Keratinocyte (primary cell): ENCODE results near the gene KLHL3. TPM values are rescaled to one million over a fixed set of nuclear protein-coding genes. Genes with fewer than 3 reads are reported as not detected.

Source experiments
- DNase-seq: peaks from one replicate; pipeline ENCODE4 v3.0.0-alpha.2; 2011; ENCODE audit warnings: low read depth, missing footprints, low spot score
- FAIRE-seq: peaks from 2 replicates; lab custom pipeline; 2011; peaks lifted over from hg19 to GRCh38; lab: Jason Lieb, UNC
- H2AFZ ChIP-seq: 2 replicates; pipeline ENCODE4 v1.6.0; 2012; ENCODE audit warnings: low read length, control low read depth, inconsistent platforms; ENCODE audit not compliant: control insufficient read depth
- H3K27ac ChIP-seq: 2 replicates; pipeline ENCODE4 v1.5.1; 2011; ENCODE audit warnings: low read length; ENCODE audit not compliant: control insufficient read depth, insufficient read depth
- H3K27me3 ChIP-seq: 3 replicates; pipeline ENCODE4 v1.6.0; 2011; ENCODE audit warnings: low read length; ENCODE audit not compliant: control insufficient read depth, insufficient read depth; ENCODE audit errors: extremely low read depth
- H3K36me3 ChIP-seq, 2 experiments: 2 replicates in 1 of 2; 3 replicates in 1 of 2; pipeline ENCODE4 v1.5.1; 2011; ENCODE audit warnings: low read length in 2 of 2, mild to moderate bottlenecking in 1 of 2; ENCODE audit not compliant: control insufficient read depth in 2 of 2, insufficient read depth in 2 of 2; ENCODE audit errors: extremely low read depth in 1 of 2
- H3K4me1 ChIP-seq: 3 replicates; pipeline ENCODE4 v1.5.1; 2011; ENCODE audit warnings: low read length; ENCODE audit not compliant: control insufficient read depth, insufficient read depth; ENCODE audit errors: extremely low read depth
- H3K4me2 ChIP-seq: 3 replicates; pipeline ENCODE4 v1.6.0; 2011; ENCODE audit warnings: low read depth, low read length; ENCODE audit not compliant: control insufficient read depth, insufficient read depth; ENCODE audit errors: extremely low read depth
- H3K4me3 ChIP-seq, 3 experiments: fragments of 200-600 bp in 1 of 3; sonication (generic) in 1 of 3; 2 replicates in 2 of 3; 3 replicates in 1 of 3; pipeline ENCODE4 v1.5.1; 2011 to 2016; ENCODE audit warnings: low read length in 3 of 3, mild to moderate bottlenecking in 3 of 3, control low read depth in 2 of 3, inconsistent platforms in 1 of 3, low read depth in 1 of 3, mixed read lengths in 1 of 3, mixed run types in 1 of 3, moderate library complexity in 1 of 3; ENCODE audit not compliant: control insufficient read depth in 2 of 3, insufficient read depth in 2 of 3; ENCODE audit errors: extremely low read depth in 1 of 3
- H3K79me2 ChIP-seq: 2 replicates; pipeline ENCODE4 v1.6.0; 2012; ENCODE audit warnings: low read length; ENCODE audit not compliant: control insufficient read depth, insufficient read depth
- H3K9ac ChIP-seq: 3 replicates; pipeline ENCODE4 v1.6.0; 2011; ENCODE audit warnings: low read length; ENCODE audit not compliant: control insufficient read depth, insufficient read depth; ENCODE audit errors: extremely low read depth
- H3K9me1 ChIP-seq: 3 replicates; pipeline ENCODE4 v1.6.0; 2011; ENCODE audit warnings: low read length; ENCODE audit not compliant: control insufficient read depth, insufficient read depth; ENCODE audit errors: extremely low read depth
- H3K9me3 ChIP-seq: 2 replicates; pipeline ENCODE4 v1.5.1; 2012; ENCODE audit warnings: low read depth, low read length; ENCODE audit not compliant: control insufficient read depth
- H4K20me1 ChIP-seq: 3 replicates; pipeline ENCODE4 v1.6.0; 2011; ENCODE audit warnings: low read length; ENCODE audit not compliant: control insufficient read depth, insufficient read depth; ENCODE audit errors: extremely low read depth
- EZH2 ChIP-seq: IDR thresholded peaks from one replicate; pipeline ENCODE4 v1.6.1; 2012; ENCODE audit warnings: inconsistent platforms, mild to moderate bottlenecking, low read length, moderate library complexity
- dilution Hi-C: fragments of 300-500 bp; cut with MboI; formaldehyde crosslinking; loops from one replicate; pipeline ENCODE4 v1.7.0; 2020; ENCODE audit warnings: low sequenced_read_pairs; ENCODE audit not compliant: extremely low pct_ligation_motif_present
- polyA plus RNA-seq, 5 experiments: library from polyadenylated mRNA; depleted of rRNA in 3 of 5; stranded (reverse) in 3 of 5; stranded (forward) in 1 of 5; unstranded in 1 of 5; fragments of >200 nt; gene quantifications; 1 replicate in 1 of 5; 2 replicates in 3 of 5; 3 replicates in 1 of 5; pipeline versions ENCODE4 v1.2.1 to v1.2.3, GENCODE V29; 2011 to 2012; ENCODE audit warnings: missing spikeins in 2 of 5, low read depth in 1 of 5, low replicate concordance in 1 of 5
- TF ChIP-seq, protein P1 (sequence below), 3 experiments: IDR thresholded peaks in 1 of 3; conservative IDR thresholded peaks in 1 of 3; optimal IDR thresholded peaks in 1 of 3; 2 replicates in 2 of 3; 3 replicates in 1 of 3; pipeline versions ENCODE3 to v1.5.1; 2011; ENCODE audit warnings: low read length in 3 of 3, mild to moderate bottlenecking in 3 of 3, moderate library complexity in 2 of 3, control low read depth in 1 of 3, inconsistent platforms in 1 of 3; ENCODE audit not compliant: insufficient read depth in 2 of 3; ENCODE audit errors: extremely low read depth in 1 of 3

KLHL3 gene
- polyA plus RNA-seq, 1 donor (not counting 4 experiments of a cell fraction or from before 2014, with no cell fraction given): 2.5 TPM

DNA sequence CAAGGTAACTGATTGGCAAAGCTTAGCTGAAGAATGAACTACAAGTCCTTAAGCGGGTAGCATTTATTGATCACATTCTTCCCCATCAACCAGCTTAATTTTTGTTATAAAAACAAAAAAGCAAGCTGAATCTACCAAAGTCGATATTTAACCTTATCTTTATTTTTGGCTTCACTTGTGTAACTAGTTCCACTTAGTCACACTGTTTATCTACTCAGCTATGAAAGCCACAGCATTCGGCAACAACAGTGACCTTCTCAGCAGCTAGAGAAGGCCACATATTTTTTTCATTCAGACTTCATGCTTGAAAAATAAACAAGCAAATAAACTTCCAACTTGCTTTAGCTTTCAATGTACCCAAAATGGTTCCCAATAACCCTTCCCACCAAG is 69.4 kb downstream of the KLHL3 start:
- no peak overlapping the region for H3K27ac ChIP-seq
- no peaks in the 10 kb centered on the region for H3K79me2 ChIP-seq
- TF ChIP-seq, protein P1, sequence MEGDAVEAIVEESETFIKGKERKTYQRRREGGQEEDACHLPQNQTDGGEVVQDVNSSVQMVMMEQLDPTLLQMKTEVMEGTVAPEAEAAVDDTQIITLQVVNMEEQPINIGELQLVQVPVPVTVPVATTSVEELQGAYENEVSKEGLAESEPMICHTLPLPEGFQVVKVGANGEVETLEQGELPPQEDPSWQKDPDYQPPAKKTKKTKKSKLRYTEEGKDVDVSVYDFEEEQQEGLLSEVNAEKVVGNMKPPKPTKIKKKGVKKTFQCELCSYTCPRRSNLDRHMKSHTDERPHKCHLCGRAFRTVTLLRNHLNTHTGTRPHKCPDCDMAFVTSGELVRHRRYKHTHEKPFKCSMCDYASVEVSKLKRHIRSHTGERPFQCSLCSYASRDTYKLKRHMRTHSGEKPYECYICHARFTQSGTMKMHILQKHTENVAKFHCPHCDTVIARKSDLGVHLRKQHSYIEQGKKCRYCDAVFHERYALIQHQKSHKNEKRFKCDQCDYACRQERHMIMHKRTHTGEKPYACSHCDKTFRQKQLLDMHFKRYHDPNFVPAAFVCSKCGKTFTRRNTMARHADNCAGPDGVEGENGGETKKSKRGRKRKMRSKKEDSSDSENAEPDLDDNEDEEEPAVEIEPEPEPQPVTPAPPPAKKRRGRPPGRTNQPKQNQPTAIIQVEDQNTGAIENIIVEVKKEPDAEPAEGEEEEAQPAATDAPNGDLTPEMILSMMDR (optimal IDR thresholded peaks at IDR 0.05 in 1 of 3, IDR thresholded peaks at IDR 0.05 in 1 of 3, conservative IDR thresholded peaks at IDR 0.05 in 1 of 3; ENCODE audit: extremely low read depth in 1 of 3, insufficient read depth in 2 of 3, low read length in 3 of 3): no peak
- TF ChIP-seq EZH2: no peak
- H3K4me2 ChIP-seq: no peak overlapping the region
- no peak for DNase-seq
- no peaks in the 10 kb centered on the region for H3K36me3 ChIP-seq
- FAIRE-seq: no peak
- H3K27me3 ChIP-seq: no peaks in the 10 kb centered on the region
- no peak overlapping the region for H2AFZ ChIP-seq
- H4K20me1 ChIP-seq: no peaks in the 10 kb centered on the region
- no peaks in the 10 kb centered on the region for H3K9me3 ChIP-seq
- H3K9me1 ChIP-seq: no peaks in the 10 kb centered on the region
- no peak overlapping the region for H3K9ac ChIP-seq
- no peaks in the 10 kb centered on the region for H3K4me1 ChIP-seq
- dilution Hi-C loops: no loop called here
- H3K4me3 ChIP-seq: no peak overlapping the region

DNA sequence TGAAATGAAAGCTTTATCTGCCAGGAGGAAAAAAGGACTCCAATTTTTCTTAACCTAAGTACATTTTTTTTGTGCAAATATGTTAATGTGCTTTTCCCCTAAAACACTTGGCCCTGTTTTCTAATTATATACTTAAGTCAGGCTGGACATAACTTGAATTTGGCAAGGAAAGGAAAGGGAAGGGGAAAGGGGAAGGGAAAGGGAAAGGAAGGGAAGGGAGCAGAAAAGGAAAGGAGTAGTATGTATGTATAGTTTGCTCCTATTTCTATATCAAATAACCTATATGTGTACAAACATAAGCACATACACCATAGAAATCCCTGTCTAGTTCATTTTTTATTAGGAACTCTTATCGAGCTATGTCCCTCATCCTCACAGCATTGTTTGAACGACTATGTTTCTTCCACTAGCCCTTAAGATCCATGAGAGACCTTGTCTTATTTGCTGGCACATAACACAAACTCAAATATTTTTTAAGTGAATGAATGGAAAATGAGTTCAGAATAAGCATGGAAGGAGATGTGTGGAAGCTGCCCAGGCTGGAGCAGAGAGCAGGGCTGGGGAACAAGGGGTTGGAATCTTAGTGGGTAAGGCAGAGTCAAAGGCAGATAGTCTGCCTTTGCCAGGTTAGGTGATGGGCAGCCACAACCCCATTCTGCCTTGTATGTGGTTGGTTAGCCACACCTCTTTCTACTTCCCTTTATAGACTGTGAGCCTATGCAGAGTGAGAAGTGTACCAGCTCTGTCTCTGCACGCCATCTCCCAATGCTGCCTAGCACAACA is 70.0 kb downstream of the KLHL3 start:
- no peaks in the 10 kb centered on the region for H4K20me1 ChIP-seq
- H3K79me2 ChIP-seq: no peaks in the 10 kb centered on the region
- FAIRE-seq (no peak), DNase-seq (no peak)
- no peaks in the 10 kb centered on the region for H3K27me3 ChIP-seq
- no peaks in the 10 kb centered on the region for H3K4me1 ChIP-seq
- no peaks in the 10 kb centered on the region for H3K9me1 ChIP-seq
- H2AFZ ChIP-seq: no peak overlapping the region
- H3K9ac ChIP-seq: no peak overlapping the region
- H3K9me3 ChIP-seq: no peaks in the 10 kb centered on the region
- H3K4me2 ChIP-seq: no peak overlapping the region
- H3K36me3 ChIP-seq: no peaks in the 10 kb centered on the region
- H3K27ac ChIP-seq: no peak overlapping the region
- no peak overlapping the region for H3K4me3 ChIP-seq
- no peak for TF ChIP-seq EZH2
- TF ChIP-seq, protein P1 (optimal IDR thresholded peaks at IDR 0.05 in 1 of 3, IDR thresholded peaks at IDR 0.05 in 1 of 3, conservative IDR thresholded peaks at IDR 0.05 in 1 of 3; ENCODE audit: extremely low read depth in 1 of 3, insufficient read depth in 2 of 3, low read length in 3 of 3): no peak
- dilution Hi-C loops: no loop called here
